SK-N-SH treated with all-trans-retinoic acid at 6 μM for 48 hours (cell line): ENCODE results near the gene HADHA.

Source experiments
- ATAC-seq: fragments of 200-7000 bp; cut with Tn5 transposase; 3 replicates; pipeline ENCODE4 v1.9.1; 2020; ENCODE audit warnings: mild to moderate bottlenecking, moderate library complexity
- ARNTL ChIP-seq: fragments of 450-650 bp; formaldehyde crosslinking; IDR thresholded peaks from 2 replicates; pipeline ENCODE4 v1.5.0; 2020; ENCODE audit warnings: low read depth, mild to moderate bottlenecking, moderate library complexity, borderline replicate concordance
- CSDC2 ChIP-seq: fragments of 250-450 bp; sonication (Bioruptor Pico); IDR thresholded peaks from 2 replicates; pipeline ENCODE4 v1.5.0; 2020; ENCODE audit warnings: mild to moderate bottlenecking, moderate library complexity
- ESRRG ChIP-seq: fragments of 250-450 bp; sonication (Bioruptor Pico); IDR thresholded peaks from 2 replicates; pipeline ENCODE4 v1.6.1; 2021; ENCODE audit warnings: mild to moderate bottlenecking
- GLIS3 ChIP-seq: fragments of 250-450 bp; sonication (Bioruptor Pico); IDR thresholded peaks from 2 replicates; pipeline ENCODE4 v1.5.0; 2020; ENCODE audit warnings: mild to moderate bottlenecking, moderate library complexity
- ISL1 ChIP-seq: fragments of 250-450 bp; sonication (Bioruptor Pico); IDR thresholded peaks from 2 replicates; pipeline ENCODE4 v2.1.2; 2022; ENCODE audit warnings: mild to moderate bottlenecking, moderate library complexity
- OSR1 ChIP-seq: fragments of 250-450 bp; sonication (Bioruptor Pico); IDR thresholded peaks from 2 replicates; pipeline ENCODE4 v1.8.0; 2022; ENCODE audit warnings: moderate library complexity, mild to moderate bottlenecking, inconsistent platforms
- PPARA ChIP-seq: fragments of 250-450 bp; sonication (Bioruptor Pico); IDR thresholded peaks from 2 replicates; pipeline ENCODE4 v1.5.0; 2020; ENCODE audit warnings: mild to moderate bottlenecking, borderline replicate concordance
- RARB ChIP-seq: fragments of 250-450 bp; sonication (Bioruptor Pico); IDR thresholded peaks from 2 replicates; pipeline ENCODE4 v1.8.0; 2021; ENCODE audit warnings: mild to moderate bottlenecking, moderate library complexity
- SNAI2 ChIP-seq: fragments of 250-450 bp; sonication (Bioruptor Pico); IDR thresholded peaks from 2 replicates; pipeline ENCODE4 v1.5.0; 2020; ENCODE audit warnings: mild to moderate bottlenecking, moderate library complexity
- TCF4 ChIP-seq: fragments of 250-450 bp; sonication (Bioruptor Pico); IDR thresholded peaks from 2 replicates; pipeline ENCODE4 v1.8.0; 2021; ENCODE audit warnings: mild to moderate bottlenecking, moderate library complexity, borderline replicate concordance
- TOX ChIP-seq: fragments of 250-450 bp; sonication (Bioruptor Pico); IDR thresholded peaks from 2 replicates; pipeline ENCODE4 v1.8.0; 2021; ENCODE audit warnings: mild to moderate bottlenecking, moderate library complexity, borderline replicate concordance
- ZC3H10 ChIP-seq: fragments of 250-450 bp; sonication (Bioruptor Pico); IDR thresholded peaks from 2 replicates; pipeline ENCODE4 v1.5.1; 2021; ENCODE audit warnings: mild to moderate bottlenecking, moderate library complexity
- ZFP3 ChIP-seq: fragments of 250-450 bp; sonication (Bioruptor Pico); IDR thresholded peaks from 2 replicates; pipeline ENCODE4 v1.5.0; 2020; ENCODE audit warnings: mild to moderate bottlenecking, moderate library complexity
- ZNF565 ChIP-seq: fragments of 450-650 bp; formaldehyde crosslinking; conservative IDR thresholded peaks from 2 replicates; pipeline ENCODE4 v1.5.0; 2020; ENCODE audit warnings: low read depth, mild to moderate bottlenecking, moderate library complexity
- ZNF70 ChIP-seq: fragments of 450-650 bp; formaldehyde crosslinking; IDR thresholded peaks from 2 replicates; pipeline ENCODE4 v1.5.0; 2020; ENCODE audit warnings: mild to moderate bottlenecking, moderate library complexity
- ZNF8 ChIP-seq: fragments of 450-650 bp; formaldehyde crosslinking; IDR thresholded peaks from 2 replicates; pipeline ENCODE4 v1.5.0; 2020; ENCODE audit warnings: mild to moderate bottlenecking, moderate library complexity
- TF ChIP-seq, protein P1 (sequence below): fragments of 250-450 bp; sonication (Bioruptor Pico); IDR thresholded peaks from 2 replicates; pipeline ENCODE4 v1.8.0; 2020; ENCODE audit warnings: mild to moderate bottlenecking, moderate library complexity, borderline replicate concordance
- TF ChIP-seq, protein P2 (sequence below): fragments of 250-450 bp; sonication (Bioruptor Pico); IDR thresholded peaks from 2 replicates; pipeline ENCODE4 v1.5.0; 2020; ENCODE audit warnings: mild to moderate bottlenecking, moderate library complexity
- TF ChIP-seq, protein P3 (sequence below): fragments of 250-450 bp; sonication (Bioruptor Pico); IDR thresholded peaks from 2 replicates; pipeline ENCODE4 v1.5.1; 2021; ENCODE audit warnings: mild to moderate bottlenecking, moderate library complexity
- TF ChIP-seq, protein P4 (sequence below): fragments of 250-450 bp; sonication (Bioruptor Pico); IDR thresholded peaks from 2 replicates; pipeline ENCODE4 v1.8.0; 2021; ENCODE audit warnings: low read depth, mild to moderate bottlenecking, moderate library complexity, borderline replicate concordance

The HADHA gene

DNA sequence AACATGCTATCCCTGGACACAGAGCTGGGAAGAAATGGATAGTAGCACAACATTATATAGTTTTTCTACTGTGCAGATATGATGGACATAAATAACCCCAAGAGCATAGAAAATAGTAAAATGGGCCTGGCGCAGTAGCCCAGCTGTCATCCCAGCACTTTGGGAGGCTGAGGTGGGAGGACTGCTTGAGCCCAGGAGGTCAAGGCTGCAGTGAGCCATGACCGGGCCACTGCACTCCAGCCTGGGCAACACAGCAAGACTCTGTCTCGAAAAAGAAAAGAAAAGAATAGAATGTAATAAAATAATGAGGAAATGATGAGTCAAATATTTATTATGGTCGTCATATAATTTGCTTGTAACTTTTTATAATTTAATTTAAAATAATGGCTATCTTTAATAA is 79.0 kb downstream of the HADHA start:
- TF ChIP-seq OSR1 (CRISPR knock-in tag) = no peak
- no peak for TF ChIP-seq ZNF8
- no peak for TF ChIP-seq ESRRG (CRISPR knock-in tag)
- TF ChIP-seq TCF4 (CRISPR knock-in tag) = no peak
- TF ChIP-seq, protein P1, sequence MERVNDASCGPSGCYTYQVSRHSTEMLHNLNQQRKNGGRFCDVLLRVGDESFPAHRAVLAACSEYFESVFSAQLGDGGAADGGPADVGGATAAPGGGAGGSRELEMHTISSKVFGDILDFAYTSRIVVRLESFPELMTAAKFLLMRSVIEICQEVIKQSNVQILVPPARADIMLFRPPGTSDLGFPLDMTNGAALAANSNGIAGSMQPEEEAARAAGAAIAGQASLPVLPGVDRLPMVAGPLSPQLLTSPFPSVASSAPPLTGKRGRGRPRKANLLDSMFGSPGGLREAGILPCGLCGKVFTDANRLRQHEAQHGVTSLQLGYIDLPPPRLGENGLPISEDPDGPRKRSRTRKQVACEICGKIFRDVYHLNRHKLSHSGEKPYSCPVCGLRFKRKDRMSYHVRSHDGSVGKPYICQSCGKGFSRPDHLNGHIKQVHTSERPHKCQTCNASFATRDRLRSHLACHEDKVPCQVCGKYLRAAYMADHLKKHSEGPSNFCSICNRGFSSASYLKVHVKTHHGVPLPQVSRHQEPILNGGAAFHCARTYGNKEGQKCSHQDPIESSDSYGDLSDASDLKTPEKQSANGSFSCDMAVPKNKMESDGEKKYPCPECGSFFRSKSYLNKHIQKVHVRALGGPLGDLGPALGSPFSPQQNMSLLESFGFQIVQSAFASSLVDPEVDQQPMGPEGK (CRISPR knock-in tag) = no peak
- no peak for TF ChIP-seq ISL1 (CRISPR knock-in tag)
- no peak for TF ChIP-seq ARNTL (CRISPR knock-in tag)
- TF ChIP-seq CSDC2 (CRISPR knock-in tag) = no peak
- no peak for ATAC-seq

GRCh38 chr2:26164641-26165211 is 79.7 kb downstream of the HADHA start:
- no peak for ATAC-seq
- TF ChIP-seq RARB (CRISPR knock-in tag) = no peak
- TF ChIP-seq, all 23 proteins: peak for 0

- ATAC-seq = no peak
- TF ChIP-seq, protein P2, sequence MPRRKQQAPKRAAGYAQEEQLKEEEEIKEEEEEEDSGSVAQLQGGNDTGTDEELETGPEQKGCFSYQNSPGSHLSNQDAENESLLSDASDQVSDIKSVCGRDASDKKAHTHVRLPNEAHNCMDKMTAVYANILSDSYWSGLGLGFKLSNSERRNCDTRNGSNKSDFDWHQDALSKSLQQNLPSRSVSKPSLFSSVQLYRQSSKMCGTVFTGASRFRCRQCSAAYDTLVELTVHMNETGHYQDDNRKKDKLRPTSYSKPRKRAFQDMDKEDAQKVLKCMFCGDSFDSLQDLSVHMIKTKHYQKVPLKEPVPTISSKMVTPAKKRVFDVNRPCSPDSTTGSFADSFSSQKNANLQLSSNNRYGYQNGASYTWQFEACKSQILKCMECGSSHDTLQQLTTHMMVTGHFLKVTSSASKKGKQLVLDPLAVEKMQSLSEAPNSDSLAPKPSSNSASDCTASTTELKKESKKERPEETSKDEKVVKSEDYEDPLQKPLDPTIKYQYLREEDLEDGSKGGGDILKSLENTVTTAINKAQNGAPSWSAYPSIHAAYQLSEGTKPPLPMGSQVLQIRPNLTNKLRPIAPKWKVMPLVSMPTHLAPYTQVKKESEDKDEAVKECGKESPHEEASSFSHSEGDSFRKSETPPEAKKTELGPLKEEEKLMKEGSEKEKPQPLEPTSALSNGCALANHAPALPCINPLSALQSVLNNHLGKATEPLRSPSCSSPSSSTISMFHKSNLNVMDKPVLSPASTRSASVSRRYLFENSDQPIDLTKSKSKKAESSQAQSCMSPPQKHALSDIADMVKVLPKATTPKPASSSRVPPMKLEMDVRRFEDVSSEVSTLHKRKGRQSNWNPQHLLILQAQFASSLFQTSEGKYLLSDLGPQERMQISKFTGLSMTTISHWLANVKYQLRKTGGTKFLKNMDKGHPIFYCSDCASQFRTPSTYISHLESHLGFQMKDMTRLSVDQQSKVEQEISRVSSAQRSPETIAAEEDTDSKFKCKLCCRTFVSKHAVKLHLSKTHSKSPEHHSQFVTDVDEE (CRISPR knock-in tag) = no peak
- TF ChIP-seq, protein P1 (CRISPR knock-in tag) = no peak
- TF ChIP-seq SNAI2 (CRISPR knock-in tag) = no peak
These were observed 80.2 kb downstream of the HADHA start for GRCh38 chr2:26164231-26164630.

- ATAC-seq = no peak
- TF ChIP-seq PPARA (CRISPR knock-in tag) (no peak), ZC3H10 (CRISPR knock-in tag) (no peak), TOX (CRISPR knock-in tag) (no peak), ZFP3 (no peak), OSR1 (CRISPR knock-in tag) (no peak), ZNF565 (CRISPR knock-in tag) (no peak), ZNF70 (no peak), ISL1 (CRISPR knock-in tag) (no peak), GLIS3 (CRISPR knock-in tag) (no peak), ESRRG (CRISPR knock-in tag) (no peak), SNAI2 (CRISPR knock-in tag) (no peak)
- TF ChIP-seq, protein P1 (CRISPR knock-in tag) = no peak
- TF ChIP-seq, protein P3, sequence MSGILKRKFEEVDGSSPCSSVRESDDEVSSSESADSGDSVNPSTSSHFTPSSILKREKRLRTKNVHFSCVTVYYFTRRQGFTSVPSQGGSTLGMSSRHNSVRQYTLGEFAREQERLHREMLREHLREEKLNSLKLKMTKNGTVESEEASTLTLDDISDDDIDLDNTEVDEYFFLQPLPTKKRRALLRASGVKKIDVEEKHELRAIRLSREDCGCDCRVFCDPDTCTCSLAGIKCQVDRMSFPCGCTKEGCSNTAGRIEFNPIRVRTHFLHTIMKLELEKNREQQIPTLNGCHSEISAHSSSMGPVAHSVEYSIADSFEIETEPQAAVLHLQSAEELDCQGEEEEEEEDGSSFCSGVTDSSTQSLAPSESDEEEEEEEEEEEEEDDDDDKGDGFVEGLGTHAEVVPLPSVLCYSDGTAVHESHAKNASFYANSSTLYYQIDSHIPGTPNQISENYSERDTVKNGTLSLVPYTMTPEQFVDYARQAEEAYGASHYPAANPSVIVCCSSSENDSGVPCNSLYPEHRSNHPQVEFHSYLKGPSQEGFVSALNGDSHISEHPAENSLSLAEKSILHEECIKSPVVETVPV (CRISPR knock-in tag) = no peak
- TF ChIP-seq, protein P4, sequence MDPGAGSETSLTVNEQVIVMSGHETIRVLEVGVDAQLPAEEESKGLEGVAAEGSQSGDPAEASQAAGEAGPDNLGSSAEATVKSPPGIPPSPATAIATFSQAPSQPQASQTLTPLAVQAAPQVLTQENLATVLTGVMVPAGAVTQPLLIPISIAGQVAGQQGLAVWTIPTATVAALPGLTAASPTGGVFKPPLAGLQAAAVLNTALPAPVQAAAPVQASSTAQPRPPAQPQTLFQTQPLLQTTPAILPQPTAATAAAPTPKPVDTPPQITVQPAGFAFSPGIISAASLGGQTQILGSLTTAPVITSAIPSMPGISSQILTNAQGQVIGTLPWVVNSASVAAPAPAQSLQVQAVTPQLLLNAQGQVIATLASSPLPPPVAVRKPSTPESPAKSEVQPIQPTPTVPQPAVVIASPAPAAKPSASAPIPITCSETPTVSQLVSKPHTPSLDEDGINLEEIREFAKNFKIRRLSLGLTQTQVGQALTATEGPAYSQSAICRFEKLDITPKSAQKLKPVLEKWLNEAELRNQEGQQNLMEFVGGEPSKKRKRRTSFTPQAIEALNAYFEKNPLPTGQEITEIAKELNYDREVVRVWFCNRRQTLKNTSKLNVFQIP (CRISPR knock-in tag) = no peak
These were observed 81.5 kb downstream of the HADHA start for GRCh38 chr2:26162963-26163362.
